ENCODE results near the gene RTP2.
A peak's percentile ranks its signal among the peaks of the same experiment; 100 is the strongest.

The RTP2 gene

GRCh38 chr3:187739561-187740332, 37.4 kb upstream of the RTP2 start (continued):
- TF ChIP-seq ZNF366 (tag by site-specific recombination; conservative IDR thresholded peaks at IDR 0.05) (no peak), PATZ1 (tag by site-specific recombination; IDR thresholded peaks at IDR 0.05) (peak; percentile 94), ZNF146 (tag by site-specific recombination; IDR thresholded peaks at IDR 0.05) (peak; percentile 14; the same call in 1 of the 2 replicates), FEZF1 (tag by site-specific recombination; IDR thresholded peaks at IDR 0.05) (no peak), ZNF830 (tag by site-specific recombination; IDR thresholded peaks at IDR 0.05; ENCODE audit: low read depth) (no peak), PRDM1 (tag by site-specific recombination; IDR thresholded peaks at IDR 0.05) (no peak), ZNF514 (tag by site-specific recombination; IDR thresholded peaks at IDR 0.05) (no peak), RBAK (tag by site-specific recombination; IDR thresholded peaks at IDR 0.05) (no peak), OSR2 (tag by site-specific recombination; IDR thresholded peaks at IDR 0.05) (no peak), ZNF24 (tag by site-specific recombination; IDR thresholded peaks at IDR 0.05) (no peak), WT1 (tag by site-specific recombination; IDR thresholded peaks at IDR 0.05) (no peak), ZNF654 (tag by site-specific recombination; IDR thresholded peaks at IDR 0.05; ENCODE audit: low read depth) (peak; percentile 8), ZNF19 (tag by site-specific recombination; IDR thresholded peaks at IDR 0.05; ENCODE audit: low read depth) (no peak), ZNF747 (tag by site-specific recombination; IDR thresholded peaks at IDR 0.05) (no peak), GLIS2 (tag by site-specific recombination; IDR thresholded peaks at IDR 0.05) (peak; percentile 77), ZNF398 (tag by site-specific recombination; IDR thresholded peaks at IDR 0.05) (no peak), ZNF48 (tag by site-specific recombination; IDR thresholded peaks at IDR 0.05) (no peak), SCRT1 (tag by site-specific recombination; IDR thresholded peaks at IDR 0.05; ENCODE audit: borderline replicate concordance) (no peak), ZNF785 (tag by site-specific recombination; IDR thresholded peaks at IDR 0.05) (no peak), ZXDB (tag by site-specific recombination; IDR thresholded peaks at IDR 0.05) (0 out of 2 replicates have a peak, but pooled peaks have one; percentile 39), ZNF707 (tag by site-specific recombination; IDR thresholded peaks at IDR 0.05) (no peak), ZNF560 (tag by site-specific recombination; IDR thresholded peaks at IDR 0.05; ENCODE audit: borderline replicate concordance) (no peak), ZNF114 (tag by site-specific recombination; IDR thresholded peaks at IDR 0.05) (no peak), ZNF777 (tag by site-specific recombination; IDR thresholded peaks at IDR 0.05; ENCODE audit: borderline replicate concordance) (peak; percentile 78; the same call in 1 of the 2 replicates), ZNF174 (tag by site-specific recombination; IDR thresholded peaks at IDR 0.05) (no peak), ZBTB48 (tag by site-specific recombination; IDR thresholded peaks at IDR 0.05) (no peak), ZNF133 (tag by site-specific recombination; IDR thresholded peaks at IDR 0.05) (no peak), INSM2 (tag by site-specific recombination; IDR thresholded peaks at IDR 0.05) (no peak), MZF1 (tag by site-specific recombination; IDR thresholded peaks at IDR 0.05; ENCODE audit: borderline replicate concordance) (peak; percentile 14; the same call in 1 of the 2 replicates), ZNF280D (tag by site-specific recombination; IDR thresholded peaks at IDR 0.05) (no peak), SETDB1 (IDR thresholded peaks at IDR 0.05; ENCODE audit: insufficient read length, low read length) (no peak), SCRT2 (tag by site-specific recombination; IDR thresholded peaks at IDR 0.05) (no peak), ZNF664 (tag by site-specific recombination; IDR thresholded peaks at IDR 0.05) (no peak)
